IPS DF 19.7 (cell line): ENCODE measurements around the gene SYTL1.

Source experiments
- DNase-seq: peaks from one replicate; pipeline ENCODE4 v3.0.0-alpha.2; 2013; ENCODE audit warnings: low read depth, low spot score

SYTL1 gene

GRCh38 chr1:27348861-27349783, 7.3 kb downstream of the SYTL1 start:
- DNase-seq, result no peak

- no peak for DNase-seq
Observed at GRCh38 chr1:27349784-27350662, 8.2 kb downstream of the SYTL1 start.

DNA sequence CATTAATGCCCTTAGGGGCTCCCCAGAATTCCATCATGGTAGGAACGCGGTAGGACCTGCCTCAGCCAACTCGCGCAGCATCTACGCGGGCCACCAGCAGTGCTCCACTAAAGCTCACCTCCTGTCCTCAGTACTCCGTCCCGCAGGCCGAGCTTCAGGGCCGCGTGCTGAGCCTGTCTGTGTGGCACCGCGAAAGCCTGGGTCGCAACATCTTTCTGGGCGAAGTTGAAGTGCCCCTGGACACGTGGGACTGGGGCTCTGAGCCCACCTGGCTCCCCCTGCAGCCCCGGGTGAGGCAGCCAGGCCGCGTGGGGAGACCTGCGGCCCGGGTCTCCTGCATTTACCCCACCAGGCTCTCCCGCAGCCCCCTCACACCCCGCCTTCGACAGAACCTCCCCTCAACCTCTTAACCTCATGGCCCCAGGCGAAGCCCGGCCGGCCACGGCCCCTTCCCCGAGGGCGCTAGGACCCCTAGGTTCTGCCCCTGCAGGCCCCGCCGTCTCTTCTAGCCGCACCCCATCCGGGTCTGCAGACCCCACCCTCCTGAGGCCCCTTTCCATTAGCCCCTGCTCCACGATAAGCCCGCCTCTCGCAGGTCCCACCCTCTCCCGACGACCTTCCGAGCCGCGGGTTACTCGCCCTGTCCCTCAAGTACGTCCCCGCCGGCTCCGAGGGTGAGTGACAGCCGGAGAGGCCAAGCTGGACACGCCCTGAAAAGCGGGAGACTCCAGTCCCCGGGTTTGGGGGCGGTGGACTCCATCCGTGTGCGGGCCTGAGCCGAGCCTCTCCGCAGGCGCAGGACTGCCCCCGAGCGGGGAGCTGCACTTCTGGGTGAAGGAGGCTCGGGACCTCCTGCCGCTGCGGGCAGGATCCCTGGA, 9.1 kb downstream of the SYTL1 start:
- DNase-seq, result no peak

DNA sequence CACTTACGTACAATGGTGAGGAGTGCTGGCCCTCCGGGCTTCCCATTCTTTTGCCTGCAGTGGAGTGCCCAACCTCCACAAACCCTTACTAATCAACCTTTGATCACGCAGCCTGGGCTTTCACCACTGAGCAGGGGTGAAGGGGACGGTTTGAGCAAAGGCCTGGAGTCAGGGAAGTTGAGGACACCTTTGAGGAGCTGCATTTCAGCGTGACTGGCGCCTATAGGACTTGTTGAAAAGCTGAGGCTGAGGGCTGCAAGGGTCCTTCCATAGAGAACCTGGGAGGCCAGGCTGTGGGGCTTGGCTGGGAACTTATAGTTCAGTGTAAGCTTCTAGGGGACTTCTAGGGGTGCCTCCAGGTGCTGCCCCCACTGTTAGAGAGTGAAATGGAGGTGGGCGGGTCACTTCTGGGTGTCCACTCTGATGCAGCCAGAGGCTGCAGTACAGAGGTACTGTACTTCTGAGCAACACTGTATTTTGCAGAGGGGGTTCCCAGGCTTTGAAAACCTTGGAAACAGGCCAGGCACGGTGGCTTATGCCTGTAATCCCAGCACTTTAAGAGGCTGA, 9.8 kb downstream of the SYTL1 start:
- no peak for DNase-seq

DNA sequence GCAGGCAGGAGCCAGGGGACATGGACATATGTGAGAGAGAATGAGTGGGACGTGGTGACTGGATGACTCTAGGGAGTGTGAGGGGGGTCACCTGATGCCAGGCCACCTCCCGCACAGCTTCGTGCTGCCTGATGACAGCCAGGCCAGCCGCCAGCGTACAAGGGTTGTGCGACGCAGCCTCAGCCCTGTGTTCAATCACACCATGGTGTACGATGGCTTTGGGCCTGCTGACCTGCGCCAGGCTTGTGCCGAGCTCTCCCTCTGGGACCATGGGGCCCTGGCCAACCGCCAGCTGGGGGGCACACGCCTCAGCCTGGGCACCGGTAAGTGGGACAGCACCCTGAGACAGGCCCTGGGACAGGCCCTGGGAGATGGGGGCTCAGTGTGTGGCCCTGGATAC, 11.3 kb downstream of the SYTL1 start:
- no peak for DNase-seq

GRCh38 chr1:27353629-27354028, 11.8 kb downstream of the SYTL1 start:
- DNase-seq, result no peak

DNA sequence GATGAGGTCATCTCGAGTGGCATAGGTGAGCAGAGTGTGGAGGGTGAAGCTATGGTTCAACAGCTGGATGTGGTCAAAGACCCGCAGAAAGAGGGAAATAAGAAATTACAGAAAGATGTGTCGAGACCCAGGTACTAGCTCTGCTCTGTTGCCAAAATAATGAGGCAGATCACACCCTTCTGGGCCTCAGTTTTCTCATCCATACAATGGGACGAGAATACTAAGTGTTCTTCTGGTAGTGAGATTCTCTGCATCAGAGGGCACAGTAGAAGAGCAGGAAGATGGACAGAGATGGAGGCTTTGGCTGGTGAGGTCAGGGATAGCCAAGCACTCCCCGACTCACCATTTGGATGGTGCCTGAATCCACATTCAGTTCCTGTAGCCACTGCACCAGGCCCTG, 13.9 kb downstream of the SYTL1 start:
- no peak for DNase-seq

GRCh38 chr1:27356277-27356618, 14.4 kb downstream of the SYTL1 start:
- DNase-seq, result no peak

- DNase-seq, result no peak
Observed at GRCh38 chr1:27356619-27357280, 14.9 kb downstream of the SYTL1 start.

DNA sequence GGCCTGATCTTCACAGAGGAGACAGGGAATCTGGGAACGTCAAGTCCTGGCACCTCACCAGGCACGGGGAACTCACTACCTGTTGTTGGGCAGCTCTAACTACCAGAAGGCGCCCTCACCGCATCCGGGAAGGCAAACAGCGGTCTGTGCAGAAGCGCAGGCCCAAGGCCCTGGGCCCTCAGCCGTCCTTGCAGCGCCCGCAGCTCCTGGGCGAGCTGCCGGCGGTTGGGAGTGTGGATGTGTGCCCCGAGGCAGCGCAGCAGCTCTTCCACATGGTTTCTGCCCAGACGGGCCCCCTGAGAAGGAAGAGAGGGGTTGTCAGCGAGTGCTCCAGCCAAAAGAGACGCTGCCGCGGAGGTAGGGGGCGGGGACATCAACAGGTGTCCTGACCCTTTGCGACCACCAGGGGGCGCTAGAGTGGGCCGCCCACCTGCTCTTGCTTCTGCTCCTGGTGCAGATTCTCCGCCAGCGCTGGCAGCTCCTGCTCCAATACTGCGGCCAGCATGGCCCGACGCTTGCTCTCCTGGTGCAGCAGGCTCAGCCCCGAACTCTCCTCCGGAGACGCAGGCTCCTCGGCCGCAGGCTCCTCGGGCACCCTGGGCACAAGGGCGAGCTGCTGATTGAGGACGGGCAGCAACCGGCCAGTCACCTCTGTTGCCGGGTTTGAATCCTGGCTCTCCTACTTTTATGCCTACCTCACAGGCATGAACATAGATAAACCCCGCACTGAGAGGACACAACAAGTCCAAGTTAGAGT, 15.6 kb downstream of the SYTL1 start:
- DNase-seq, result no peak

DNA sequence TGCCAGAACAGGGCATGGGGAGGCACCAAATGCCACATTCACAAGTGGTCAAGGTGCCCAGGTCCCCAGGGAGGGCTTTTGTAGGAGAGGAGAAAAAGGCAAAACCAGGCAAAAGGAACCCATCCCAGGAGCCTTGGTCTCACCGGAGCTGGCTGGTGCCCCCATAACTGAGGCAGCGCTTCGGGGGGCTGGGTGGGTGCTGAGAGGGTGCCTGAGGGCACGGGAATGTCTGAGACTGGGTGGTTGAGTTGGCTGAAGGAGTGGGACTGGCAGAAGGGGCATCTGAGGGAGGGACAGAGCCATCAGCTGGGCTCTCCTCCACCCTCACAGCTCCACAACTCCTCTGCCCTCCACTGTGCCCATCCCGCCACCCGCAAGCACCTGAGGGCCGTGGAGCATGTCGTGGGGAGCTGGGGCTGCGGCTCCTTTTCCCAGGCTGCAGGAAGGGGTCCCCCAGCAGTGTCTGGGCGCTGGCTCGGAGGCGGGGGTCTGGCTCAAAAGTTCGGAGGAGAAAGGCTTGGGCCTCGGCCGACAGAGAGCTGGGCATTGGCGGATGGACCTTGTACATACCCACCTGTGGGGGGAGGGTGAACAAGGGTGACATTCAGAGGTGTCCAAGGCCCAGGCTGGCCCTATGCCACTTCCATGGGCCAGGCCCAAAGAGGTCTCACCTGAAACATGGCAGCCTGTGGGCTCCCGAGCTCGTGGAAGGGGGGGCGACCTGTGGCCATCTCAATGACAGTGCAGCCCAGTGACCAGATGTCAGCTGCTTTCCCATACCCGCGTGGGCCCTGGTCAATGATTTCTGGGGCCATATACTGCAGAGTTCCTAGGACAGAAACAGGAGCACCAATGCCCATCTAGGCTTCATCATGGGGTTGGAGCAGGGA, 16.5 kb downstream of the SYTL1 start:
- DNase-seq, result no peak

GRCh38 chr1:27358928-27359313, 17.1 kb downstream of the SYTL1 start:
- DNase-seq, result no peak

DNA sequence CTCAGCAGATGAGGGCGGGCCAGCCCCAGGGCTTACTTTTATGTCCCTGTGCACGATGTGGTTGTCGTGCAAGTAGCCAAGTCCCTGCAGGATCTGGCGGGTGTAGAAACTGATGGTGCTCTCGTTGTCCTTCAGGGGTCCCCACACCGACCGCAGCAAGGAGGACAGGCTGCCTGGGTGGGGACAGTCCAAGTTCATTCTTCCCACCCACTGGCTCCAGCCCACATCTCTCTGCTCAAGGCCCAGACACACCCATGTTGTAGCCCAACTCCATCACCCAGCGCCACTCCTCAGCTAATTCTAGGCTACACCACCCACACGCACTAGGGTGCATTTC, 18.0 kb downstream of the SYTL1 start:
- no peak for DNase-seq

- no peak for DNase-seq
Observed at GRCh38 chr1:27360159-27361043, 18.6 kb downstream of the SYTL1 start.

DNA sequence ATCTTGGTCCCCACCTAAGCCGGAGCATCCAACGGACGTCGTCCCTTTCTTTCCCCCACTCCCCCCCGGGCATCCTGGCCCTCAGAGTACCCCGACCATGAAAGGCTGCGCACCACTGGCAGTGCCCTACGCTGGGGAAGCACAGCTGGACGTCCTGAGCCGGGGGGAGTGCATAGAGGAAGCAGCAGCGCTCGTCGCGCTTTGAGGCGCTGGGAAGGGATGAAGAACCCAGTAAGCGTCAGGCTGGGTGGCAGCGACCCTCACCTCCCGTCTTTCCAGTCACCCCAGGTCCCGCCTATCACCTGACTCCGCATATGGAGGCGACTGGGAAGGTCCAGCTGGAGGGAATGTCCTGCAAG, 19.2 kb downstream of the SYTL1 start:
- DNase-seq, result no peak

- DNase-seq, result no peak
Observed at GRCh38 chr1:27361553-27361952, 19.7 kb downstream of the SYTL1 start.

- DNase-seq, result no peak
Observed at GRCh38 chr1:27363766-27364695, 22.2 kb downstream of the SYTL1 start.
